ENCODE results near the gene C1QTNF8.

GRCh38 chr16:1099189-1100083 is 3.4 kb upstream of the C1QTNF8 start:
- TF ChIP-seq POLR2A (IDR thresholded peaks at IDR 0.05) (no peak), EP300 (IDR thresholded peaks at IDR 0.05) (no peak)
- TF ChIP-seq, protein P1, sequence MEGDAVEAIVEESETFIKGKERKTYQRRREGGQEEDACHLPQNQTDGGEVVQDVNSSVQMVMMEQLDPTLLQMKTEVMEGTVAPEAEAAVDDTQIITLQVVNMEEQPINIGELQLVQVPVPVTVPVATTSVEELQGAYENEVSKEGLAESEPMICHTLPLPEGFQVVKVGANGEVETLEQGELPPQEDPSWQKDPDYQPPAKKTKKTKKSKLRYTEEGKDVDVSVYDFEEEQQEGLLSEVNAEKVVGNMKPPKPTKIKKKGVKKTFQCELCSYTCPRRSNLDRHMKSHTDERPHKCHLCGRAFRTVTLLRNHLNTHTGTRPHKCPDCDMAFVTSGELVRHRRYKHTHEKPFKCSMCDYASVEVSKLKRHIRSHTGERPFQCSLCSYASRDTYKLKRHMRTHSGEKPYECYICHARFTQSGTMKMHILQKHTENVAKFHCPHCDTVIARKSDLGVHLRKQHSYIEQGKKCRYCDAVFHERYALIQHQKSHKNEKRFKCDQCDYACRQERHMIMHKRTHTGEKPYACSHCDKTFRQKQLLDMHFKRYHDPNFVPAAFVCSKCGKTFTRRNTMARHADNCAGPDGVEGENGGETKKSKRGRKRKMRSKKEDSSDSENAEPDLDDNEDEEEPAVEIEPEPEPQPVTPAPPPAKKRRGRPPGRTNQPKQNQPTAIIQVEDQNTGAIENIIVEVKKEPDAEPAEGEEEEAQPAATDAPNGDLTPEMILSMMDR (IDR thresholded peaks at IDR 0.05) = no peak
